Adrenal gland (tissue), 5 donors: ENCODE results near the gene DCLK2.

ENCODE experiments used
- CTCF ChIP-seq, 6 experiments: fragments of 450-650 bp in 4 of 6; fragments of 200-600 bp in 2 of 6; sonication (generic) in 1 of 6; IDR thresholded peaks; 1 replicate in 5 of 6; 2 replicates in 1 of 6; pipeline versions ENCODE4 v1.5.1 to v1.8.0; 2016 to 2021; ENCODE audit warnings: antibody characterized with exemption in 6 of 6, mild to moderate bottlenecking in 2 of 6, moderate library complexity in 1 of 6
- POLR2A ChIP-seq, 2 donors: fragments of 450-650 bp; IDR thresholded peaks; one replicate each; pipeline ENCODE4 v1.6.1; 2017; ENCODE audit warnings: antibody characterized with exemption in 2 of 2, mild to moderate bottlenecking in 2 of 2, moderate library complexity in 1 of 2
- donor health status: DM: no; HTN: no; CAD: no.

GRCh38 chr4:150173982-150174398, 95.7 kb downstream of the DCLK2 start:
- TF ChIP-seq POLR2A (IDR thresholded peaks at IDR 0.05) (no peak), CTCF (IDR thresholded peaks at IDR 0.05) (no peak)
